Heart left ventricle (tissue), 16 donors: ENCODE results near the gene OSBP2. TPM values are rescaled to one million over a fixed set of nuclear protein-coding genes. Genes with fewer than 3 reads are reported as not detected.

Experiments used
- ATAC-seq, 4 donors: fragments of 200-7000 bp; cut with Tn5 transposase; one replicate each; pipeline ENCODE4 v1.9.1; 2020 to 2022; ENCODE audit warnings: moderate library complexity in 4 of 4, mild to moderate bottlenecking in 3 of 4, moderate number of reproducible peaks in 1 of 4
- DNase-seq, 5 donors: peaks; one replicate each; pipeline ENCODE4 v3.0.0-alpha.2; 2020
- H3K27ac ChIP-seq, 12 donors: fragments of 200-600 bp; sonication (generic) in 4 of 12; one replicate each; pipeline versions ENCODE4 v1.5.0 to v1.8.0; 2016 to 2022; ENCODE audit warnings: mild to moderate bottlenecking in 2 of 12
- H3K27me3 ChIP-seq, 9 donors: fragments of 200-600 bp; sonication (generic) in 2 of 9; one replicate each; pipeline versions ENCODE4 v1.5.1 to v1.8.0; 2016 to 2022; ENCODE audit warnings: mild to moderate bottlenecking in 3 of 9
- H3K36me3 ChIP-seq, 9 donors: fragments of 200-600 bp; sonication (generic) in 2 of 9; one replicate each; pipeline versions ENCODE4 v1.5.0 to v1.8.0; 2018 to 2022; ENCODE audit warnings: mild to moderate bottlenecking in 2 of 9
- H3K4me1 ChIP-seq, 12 donors: fragments of 200-600 bp; sonication (generic) in 4 of 12; one replicate each; pipeline versions ENCODE4 v1.5.0 to v1.8.0; 2016 to 2022; ENCODE audit warnings: mild to moderate bottlenecking in 3 of 12
- H3K4me3 ChIP-seq, 12 donors: fragments of 200-600 bp; sonication (generic) in 4 of 12; one replicate each; pipeline versions ENCODE4 v1.5.0 to v1.8.0; 2017 to 2022; ENCODE audit warnings: mild to moderate bottlenecking in 9 of 12, moderate library complexity in 4 of 12
- H3K9me3 ChIP-seq, 12 donors: fragments of 200-600 bp; sonication (generic) in 4 of 12; one replicate each; pipeline versions ENCODE4 v1.5.0 to v1.8.0; 2016 to 2022; ENCODE audit warnings: mild to moderate bottlenecking in 1 of 12
- POLR2A ChIP-seq, 2 donors: fragments of 450-650 bp; IDR thresholded peaks; one replicate each; pipeline ENCODE4 v1.6.1; 2017; ENCODE audit warnings: antibody characterized with exemption in 2 of 2, mild to moderate bottlenecking in 2 of 2, moderate library complexity in 2 of 2
- WGBS, 4 donors: extraction: QIAGEN DNeasy Blood & Tissue Kit in 2 of 4; methylation state at CpG; one replicate each; pipeline versions ENCODE4 v1.1.5 to v1.1.7; 2013 to 2018; 5-methylcytosine and 5-hydroxymethylcytosine counted together
- intact Hi-C, 10 donors: fragments of 100-400 bp; cut with DNase I; formaldehyde crosslinking; loops; one replicate each; pipeline versions ENCODE4 v1.11.1 to v1.14.2; 2022
- polyA plus RNA-seq, 2 donors: library from polyadenylated mRNA; stranded (reverse); fragments of 200-250 nt; gene quantifications; one replicate each; pipeline ENCODE4 v1.2.3, GENCODE V29; 2013
- total RNA-seq, 9 donors: library from RNA; depleted of rRNA in 2 of 9; stranded (reverse); fragments of >200 nt in 2 of 9; fragmentation: NEBNext Ultra II Directional in 3 of 9; extraction: Animal tissue kit (Norgen Biotek cat#: 25700) in 3 of 9; gene quantifications; one replicate each; pipeline versions ENCODE4 v1.1.0 to v1.2.4, GENCODE V29; 2016 to 2023
- TF ChIP-seq, protein P1 (sequence below), 12 donors: fragments of 200-600 bp; sonication (generic) in 4 of 12; IDR thresholded peaks; one replicate each; pipeline versions ENCODE4 v1.5.0 to v1.8.0; 2018 to 2022; ENCODE audit warnings: antibody characterized with exemption in 12 of 12, mild to moderate bottlenecking in 5 of 12
- donor health status: ischemic (EF 13 %, LVEDD 7.1; RV severe dilation, severe dysfunction).
- donor health status: healthy with polysubstance abuse.
- donor health status: DM: no; HTN: yes; CAD: no.
- donor health status: DM: no; HTN: no; CAD: no.
- donor health status: ischemic (EF 25% LVEDD 6.9; RV normal size, moderate dysfunction).
- donor health status: ischemic (EF 25% LVEDD 5.7; RV mildly dilated, moderate dysfunction).
- donor health status: healthy.
- donor health status: DM: yes; HTN: yes; CAD: no.
- donor health status: ischemic (EF 35%, LVEDD 5.7; RV mildly dilated, moderate dysfunction).
- donor health status: nonischemic (EF 11% LVEDD 7.7; RV severe dilation, severe dysfunction).
- donor health status: DM: yes; HTN: yes; CAD: no.
- donor health status: PGD.
- donor health status: ischemic (EF 29% LVEDD 5.4; RV normal size, mild dysfunction).
- donor health status: nonischemic (EF 23%, LVEDD 6.1; RV moderate dilation, normal function).

OSBP2 gene
- total and polyA plus RNA-seq, 11 donors = 2.0 to 23.5 (median 12.2) TPM

DNA sequence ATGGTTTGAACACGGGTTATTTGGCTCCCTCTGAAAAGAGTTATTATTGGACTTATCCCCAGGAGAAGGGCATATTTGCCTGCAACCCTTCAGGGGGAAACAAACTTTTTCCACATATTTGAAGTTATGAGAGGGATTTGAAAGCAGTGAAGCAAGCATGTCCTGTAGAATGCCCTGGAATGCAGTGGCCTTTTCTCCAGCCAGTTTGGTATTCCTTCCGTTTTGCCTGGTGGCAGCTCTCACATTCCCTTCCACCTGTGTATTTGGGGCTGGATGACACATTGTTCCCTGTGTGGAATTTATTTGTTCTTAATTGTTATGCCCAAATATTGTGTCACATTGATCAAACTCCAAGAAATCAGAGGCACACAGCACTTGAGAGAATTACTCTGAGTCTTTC lies 59.0 kb downstream of the OSBP2 start:
- Histone ChIP-seq H3K9me3 (no peaks in the 10 kb centered on the region), H3K4me3 (no peak overlapping the region), H3K27ac (no peak overlapping the region), H3K27me3 (no peaks in the 10 kb centered on the region), H3K36me3 (no peaks in the 10 kb centered on the region), H3K4me1 (peaks cover 0 to 3% (median 0%) of the 10 kb centered on the region in 12 donors)
- WGBS, 4 donors = 52 to 69% (median 58%) methylated on average over 2 of the region's 2 CpGs
- intact Hi-C loops = loop anchor here in 3 of 10 donors (2.0 to 10.0 kb wide), 3 partner anchors 119 to 359 kb away; partner anchors contain the start of genes SLC35E4 (in 3 of the 3) and SEC14L2 (in 1 of the 3)
- TF ChIP-seq POLR2A (IDR thresholded peaks at IDR 0.05) = no peak
- TF ChIP-seq, protein P1, sequence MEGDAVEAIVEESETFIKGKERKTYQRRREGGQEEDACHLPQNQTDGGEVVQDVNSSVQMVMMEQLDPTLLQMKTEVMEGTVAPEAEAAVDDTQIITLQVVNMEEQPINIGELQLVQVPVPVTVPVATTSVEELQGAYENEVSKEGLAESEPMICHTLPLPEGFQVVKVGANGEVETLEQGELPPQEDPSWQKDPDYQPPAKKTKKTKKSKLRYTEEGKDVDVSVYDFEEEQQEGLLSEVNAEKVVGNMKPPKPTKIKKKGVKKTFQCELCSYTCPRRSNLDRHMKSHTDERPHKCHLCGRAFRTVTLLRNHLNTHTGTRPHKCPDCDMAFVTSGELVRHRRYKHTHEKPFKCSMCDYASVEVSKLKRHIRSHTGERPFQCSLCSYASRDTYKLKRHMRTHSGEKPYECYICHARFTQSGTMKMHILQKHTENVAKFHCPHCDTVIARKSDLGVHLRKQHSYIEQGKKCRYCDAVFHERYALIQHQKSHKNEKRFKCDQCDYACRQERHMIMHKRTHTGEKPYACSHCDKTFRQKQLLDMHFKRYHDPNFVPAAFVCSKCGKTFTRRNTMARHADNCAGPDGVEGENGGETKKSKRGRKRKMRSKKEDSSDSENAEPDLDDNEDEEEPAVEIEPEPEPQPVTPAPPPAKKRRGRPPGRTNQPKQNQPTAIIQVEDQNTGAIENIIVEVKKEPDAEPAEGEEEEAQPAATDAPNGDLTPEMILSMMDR (IDR thresholded peaks at IDR 0.05) = no peak
- no peak for DNase-seq
- no peak for ATAC-seq

DNA sequence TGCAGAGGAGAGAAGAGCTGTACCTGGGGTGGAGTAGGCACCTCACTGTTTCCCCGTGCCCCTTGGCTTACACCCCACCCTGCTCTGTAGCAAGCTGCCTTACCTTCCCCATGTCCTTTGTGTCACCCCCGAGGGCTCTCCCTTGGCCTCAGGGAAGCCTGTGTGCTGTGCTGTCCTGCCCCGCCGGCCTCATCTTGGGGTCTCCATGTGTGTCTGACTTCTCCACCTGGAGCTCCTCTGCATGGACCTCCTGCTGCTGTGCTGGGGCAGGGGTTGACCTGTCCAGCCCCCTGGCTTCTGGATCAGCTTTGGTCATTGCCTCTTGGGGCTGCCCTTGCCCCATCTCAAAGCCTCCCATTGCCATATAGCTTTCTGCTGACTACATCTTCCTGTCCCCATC lies 59.8 kb downstream of the OSBP2 start:
- H3K4me3 ChIP-seq = no peak overlapping the region
- ATAC-seq = peak in 1 of 4 donors; percentile 17
- no peaks in the 10 kb centered on the region for H3K27me3 ChIP-seq
- no peaks in the 10 kb centered on the region for H3K36me3 ChIP-seq
- H3K4me1 ChIP-seq = peaks cover 0 to 3% (median 0%) of the 10 kb centered on the region in 12 donors
- intact Hi-C loops = loop anchor here in 3 of 10 donors (2.0 to 10.0 kb wide), 3 partner anchors 120 to 360 kb away; partner anchors contain the start of genes SLC35E4 (in 3 of the 3) and SEC14L2 (in 1 of the 3)
- H3K27ac ChIP-seq = no peak overlapping the region
- 96 to 100% (median 98%) methylated on average over 2 to 4 of the region's 4 CpGs for WGBS, 4 donors
- DNase-seq = no peak
- no peaks in the 10 kb centered on the region for H3K9me3 ChIP-seq
- TF ChIP-seq, protein P1 (IDR thresholded peaks at IDR 0.05) = no peak

DNA sequence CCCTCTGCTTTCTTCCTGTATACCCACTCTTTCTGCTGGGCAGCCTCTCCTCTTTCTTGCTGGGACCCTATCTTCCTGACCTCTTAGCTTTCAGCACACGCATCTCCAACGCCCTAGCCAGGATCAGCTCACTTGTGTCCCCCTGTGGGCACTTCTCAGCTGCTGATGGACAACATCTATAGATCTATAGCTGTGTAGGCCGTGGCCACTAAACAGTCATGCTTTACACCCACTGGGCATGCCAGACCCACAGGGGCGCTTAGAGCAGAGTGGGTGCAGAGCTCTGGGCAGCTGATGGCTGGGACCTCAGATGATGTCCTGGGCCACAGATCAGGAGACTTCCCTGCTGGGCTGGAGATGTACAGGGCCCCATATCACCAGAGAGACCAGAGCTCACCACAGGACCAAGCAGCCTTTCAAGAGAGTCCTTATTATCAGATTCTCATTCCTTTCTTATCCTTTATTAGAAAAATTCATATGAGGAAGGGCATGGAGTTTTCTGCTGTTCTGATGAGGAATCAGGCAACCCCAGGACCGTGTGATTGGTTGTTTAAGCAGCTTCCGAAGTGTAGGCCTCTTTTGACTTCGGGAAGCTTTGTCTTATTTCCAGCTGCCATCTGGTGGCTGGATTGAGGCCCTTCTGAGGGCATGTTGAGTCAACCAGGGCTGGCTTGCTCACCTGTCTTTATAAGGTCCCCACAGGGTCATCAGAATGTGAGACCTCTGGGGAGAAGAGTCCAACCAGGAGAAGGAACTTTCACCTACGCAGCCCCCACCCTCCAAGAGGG lies 60.5 kb downstream of the OSBP2 start:
- no peaks in the 10 kb centered on the region for H3K27me3 ChIP-seq
- WGBS, 4 donors = 51 to 65% (median 56%) methylated on average over 7 to 8 of the region's 8 CpGs
- H3K9me3 ChIP-seq = no peaks in the 10 kb centered on the region
- no peaks in the 10 kb centered on the region for H3K36me3 ChIP-seq
- TF ChIP-seq POLR2A (IDR thresholded peaks at IDR 0.05) = no peak
- TF ChIP-seq, protein P1 (IDR thresholded peaks at IDR 0.05) = peak; percentile 38 to 71 (median 60)
- intact Hi-C loops = loop anchor here in 9 of 10 donors (1.0 to 10.0 kb wide), 6 partner anchors 120 to 363 kb away; partner anchors contain the start of genes SLC35E4 (in 5 of the 9) and SEC14L2 (in 1 of the 9)
- ATAC-seq = peak; percentile 63 to 87 (median 79)
- H3K27ac ChIP-seq = no peak overlapping the region
- DNase-seq = peak in 4 of 5 donors; percentile 36 to 45 (median 41)
- H3K4me1 ChIP-seq = peaks cover 0 to 3% (median 0%) of the 10 kb centered on the region in 12 donors
- H3K4me3 ChIP-seq = no peak overlapping the region

DNA sequence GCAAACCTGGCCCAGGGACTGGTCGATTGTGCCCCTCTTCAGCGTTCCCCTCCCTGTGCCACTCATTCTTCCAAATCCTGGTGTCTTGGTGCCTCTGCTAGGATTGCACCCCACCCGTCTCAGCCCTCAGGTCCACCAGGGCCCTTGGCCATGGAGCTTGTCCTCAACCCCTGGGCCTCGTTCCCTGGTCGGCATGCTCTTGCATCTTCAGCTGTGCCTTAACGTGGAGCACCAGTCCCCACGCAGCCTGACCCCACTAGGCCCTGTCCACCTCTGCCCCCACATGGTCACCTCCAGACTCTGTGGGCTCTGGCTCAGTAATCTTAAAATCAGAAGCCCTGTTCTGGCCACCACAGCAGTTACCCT lies 61.1 kb downstream of the OSBP2 start:
- Histone ChIP-seq H3K4me1 (peaks cover 0 to 3% (median 0%) of the 10 kb centered on the region in 12 donors), H3K4me3 (no peak overlapping the region), H3K36me3 (no peaks in the 10 kb centered on the region), H3K27ac (no peak overlapping the region), H3K9me3 (no peaks in the 10 kb centered on the region), H3K27me3 (no peaks in the 10 kb centered on the region)
- DNase-seq (no peak), ATAC-seq (peak in 1 of 4 donors; percentile 40)
- 88 to 90% (median 89%) methylated on average over 7 of the region's 7 CpGs for WGBS, 4 donors
- TF ChIP-seq, protein P1 (IDR thresholded peaks at IDR 0.05) = peak in 1 of 12 donors; percentile 8
- no peak for TF ChIP-seq POLR2A (IDR thresholded peaks at IDR 0.05)
- intact Hi-C loops = loop anchor here (1.0 to 10.0 kb wide), 6 partner anchors 120 to 363 kb away; partner anchors contain the start of genes SLC35E4 (in 6 of the 10) and SEC14L2 (in 1 of the 10)
